Lower lobe of right lung (tissue), 2 donors: ENCODE data around the gene IFNW1. TPM values are rescaled to one million over a fixed set of nuclear protein-coding genes. Genes with fewer than 3 reads are reported as not detected.
"Not testable (repeated sequence)": the region's sequence is repeated elsewhere in the genome, so short reads cannot be mapped to it uniquely, and the experiment has no call there.

Experiments
- ATAC-seq, 2 donors: fragments of 200-7000 bp; cut with Tn5 transposase; one replicate each; pipeline ENCODE4 v1.9.1; 2020 to 2022; ENCODE audit warnings: mild to moderate bottlenecking in 2 of 2, moderate library complexity in 2 of 2
- DNase-seq: peaks from one replicate; pipeline ENCODE4 v3.0.0-alpha.2; 2020
- H3K27ac ChIP-seq: fragments of 200-600 bp; one replicate; pipeline ENCODE4 v1.8.0; 2022
- H3K27me3 ChIP-seq: fragments of 200-600 bp; one replicate; pipeline ENCODE4 v1.8.0; 2022; ENCODE audit warnings: low read depth
- H3K36me3 ChIP-seq: fragments of 200-600 bp; one replicate; pipeline ENCODE4 v1.8.0; 2022; ENCODE audit warnings: mild to moderate bottlenecking
- H3K4me1 ChIP-seq: fragments of 200-600 bp; one replicate; pipeline ENCODE4 v1.8.0; 2022
- H3K4me3 ChIP-seq: fragments of 200-600 bp; one replicate; pipeline ENCODE4 v1.8.0; 2022; ENCODE audit warnings: mild to moderate bottlenecking
- H3K9me3 ChIP-seq: fragments of 200-600 bp; one replicate; pipeline ENCODE4 v1.8.0; 2022
- CTCF ChIP-seq: fragments of 200-600 bp; IDR thresholded peaks from one replicate; pipeline ENCODE4 v1.8.0; 2022; ENCODE audit warnings: antibody characterized with exemption, mild to moderate bottlenecking
- intact Hi-C: fragments of 100-400 bp; cut with DNase I; formaldehyde crosslinking; loops from one replicate; pipeline ENCODE4 v1.11.0; 2022
- long read RNA-seq: library from polyadenylated mRNA; unstranded; transcript quantifications from one replicate; pipeline ENCODE4 v2.0.0, GENCODE V29; 2021
- total RNA-seq: library from RNA; stranded (reverse); fragmentation: NEBNext Ultra II Directional; extraction: Animal tissue kit (Norgen Biotek cat#: 25700); gene quantifications from one replicate; pipeline ENCODE4 v1.2.1, GENCODE V29; 2021
- donor health status: DM: no; HTN: yes; CAD: no; lungs with severe emphysema.

Gene IFNW1
- total RNA-seq = not detected
- long read RNA-seq = 0 reads

- Histone ChIP-seq H3K4me3 (no peak within 1 kb of the TSS), H3K27me3 (no peaks in the 10 kb centered on the region), H3K9me3 (no peaks in the 10 kb centered on the region), H3K36me3 (no peaks in the 10 kb centered on the region), H3K27ac (no peak within 1 kb of the TSS), H3K4me1 (no peaks in the 10 kb centered on the region)
- ATAC-seq (no peak), DNase-seq (no peak)
- intact Hi-C loops = no loop called here
- TF ChIP-seq CTCF = no peak
These were observed at the start of gene IFNW1 for GRCh38 chr9:21141427-21141882. IFNW1 (minus strand) TSS chr9:21141832; CDS start chr9:21141570, 262 bp downstream.

GRCh38 chr9:21187487-21187886, 45.9 kb upstream of the IFNW1 start, which contains the start of gene IFNA4:
IFNA4 (minus strand) TSS chr9:21187587; CDS start chr9:21187531, 56 bp downstream.
- H3K4me1 ChIP-seq, DNase-seq, intact Hi-C loops, H3K9me3 ChIP-seq, H3K27me3 ChIP-seq, ATAC-seq, H3K4me3 ChIP-seq, H3K27ac ChIP-seq, H3K36me3 ChIP-seq: not testable (repeated sequence)

GRCh38 chr9:21182810-21183736, 41.4 kb upstream of the IFNW1 start:
- intact Hi-C loops, H3K36me3 ChIP-seq, H3K27me3 ChIP-seq, H3K9me3 ChIP-seq, H3K4me1 ChIP-seq, H3K27ac ChIP-seq, H3K4me3 ChIP-seq, DNase-seq: not testable (repeated sequence)
- peak; percentile 38 for TF ChIP-seq CTCF
- peak; percentile 82 to 85 for ATAC-seq

- no peak overlapping the region for H3K27ac ChIP-seq
- H3K27me3 ChIP-seq = no peaks in the 10 kb centered on the region
- TF ChIP-seq CTCF = no peak
- no peaks in the 10 kb centered on the region for H3K36me3 ChIP-seq
- intact Hi-C loops = no loop called here
- no peak for DNase-seq
- ATAC-seq = no peak
- no peak overlapping the region for H3K4me3 ChIP-seq
- no peaks in the 10 kb centered on the region for H3K4me1 ChIP-seq
- H3K9me3 ChIP-seq = no peaks in the 10 kb centered on the region
These were observed 33.0 kb upstream of the IFNW1 start for GRCh38 chr9:21174671-21175070.

GRCh38 chr9:21172156-21172555, 30.5 kb upstream of the IFNW1 start:
- Histone ChIP-seq H3K4me3 (no peak overlapping the region), H3K27me3 (no peaks in the 10 kb centered on the region), H3K27ac (no peak overlapping the region), H3K9me3 (no peaks in the 10 kb centered on the region), H3K4me1 (no peaks in the 10 kb centered on the region), H3K36me3 (no peaks in the 10 kb centered on the region)
- DNase-seq (no peak), ATAC-seq (no peak)
- intact Hi-C loops = no loop called here
- TF ChIP-seq CTCF = no peak

GRCh38 chr9:21171351-21171750, 29.7 kb upstream of the IFNW1 start:
- H3K36me3 ChIP-seq = no peaks in the 10 kb centered on the region
- H3K4me1 ChIP-seq = no peaks in the 10 kb centered on the region
- DNase-seq (no peak), ATAC-seq (no peak)
- no peak for TF ChIP-seq CTCF
- H3K9me3 ChIP-seq = no peaks in the 10 kb centered on the region
- no peak overlapping the region for H3K4me3 ChIP-seq
- intact Hi-C loops = no loop called here
- no peak overlapping the region for H3K27ac ChIP-seq
- H3K27me3 ChIP-seq = no peaks in the 10 kb centered on the region

GRCh38 chr9:21166560-21166959, 24.9 kb upstream of the IFNW1 start, which contains the start of gene IFNA21:
IFNA21 (minus strand) TSS chr9:21166660; CDS start chr9:21166612, 48 bp downstream.
- DNase-seq, H3K27ac ChIP-seq, H3K9me3 ChIP-seq, ATAC-seq, H3K27me3 ChIP-seq, H3K4me3 ChIP-seq, H3K4me1 ChIP-seq, H3K36me3 ChIP-seq, intact Hi-C loops: not testable (repeated sequence)
